B cell (primary cell): Measurements from ENCODE around the gene SH3GL1. TPM values are rescaled to one million over a fixed set of nuclear protein-coding genes. Genes with fewer than 3 reads are reported as not detected.
A peak's percentile ranks its signal among the peaks of the same experiment; 100 is the strongest.

Source experiments
- ATAC-seq: fragments of 200-7000 bp; cut with Tn5 transposase; one replicate; pipeline ENCODE4 v1.10.0; 2021; ENCODE audit warnings: low read depth, mild to moderate bottlenecking, moderate number of reproducible peaks, moderate library complexity
- CTCF ChIA-PET: fragments of 350-600 bp; sonication (Branson Sonifier 250); formaldehyde crosslinking; loops from one replicate; lab custom pipeline; 2021; ENCODE audit warnings: antibody characterized with exemption, inconsistent platforms; lab: Charles Lee
- POLR2A ChIA-PET: fragments of 350-600 bp; sonication (Branson Sonifier 250); formaldehyde crosslinking; loops from one replicate; lab custom pipeline; 2021; ENCODE audit warnings: antibody characterized with exemption; lab: Charles Lee
- DNase-seq: peaks from one replicate; pipeline ENCODE4 v3.0.0; 2013
- H2AFZ ChIP-seq: 2 replicates; pipeline ENCODE4 v1.6.1; 2012; ENCODE audit warnings: mild to moderate bottlenecking, low read depth, low read length; ENCODE audit not compliant: insufficient read depth, poor library complexity, severe bottlenecking
- H3K27ac ChIP-seq, 2 donors: 1 replicate in 1 of 2; 2 replicates in 1 of 2; pipeline ENCODE4 v1.5.1; 2012 to 2013; ENCODE audit warnings: low read length in 2 of 2, mild to moderate bottlenecking in 2 of 2, moderate library complexity in 1 of 2
- H3K27me3 ChIP-seq, 4 experiments: fragments of 200-600 bp in 1 of 4; sonication (generic) in 1 of 4; replicated peaks in 1 of 4; 1 replicate in 2 of 4; 2 replicates in 2 of 4; pipeline versions ENCODE4 v1.6.1 to v1.7.0; 2013 to 2016; ENCODE audit warnings: low read length in 3 of 4, mild to moderate bottlenecking in 2 of 4, mixed read lengths in 1 of 4, moderate library complexity in 1 of 4; ENCODE audit not compliant: insufficient read depth in 4 of 4, control insufficient read depth in 3 of 4; ENCODE audit errors: control extremely low read depth in 1 of 4
- H3K36me3 ChIP-seq, 2 experiments: replicated peaks in 1 of 2; 1 replicate in 1 of 2; 2 replicates in 1 of 2; pipeline versions ENCODE4 v1.6.1 to v1.7.1; 2013; ENCODE audit warnings: low read length in 1 of 2; ENCODE audit not compliant: insufficient read depth in 2 of 2, control insufficient read depth in 1 of 2; ENCODE audit errors: control extremely low read depth in 1 of 2, extremely low read depth in 1 of 2
- H3K4me1 ChIP-seq, 2 donors: fragments of 200-600 bp in 1 of 2; sonication (generic) in 1 of 2; 1 replicate in 1 of 2; 2 replicates in 1 of 2; pipeline versions ENCODE4 v1.5.1 to v1.6.1; 2013 to 2017; ENCODE audit warnings: low read length in 2 of 2; ENCODE audit not compliant: control insufficient read depth in 2 of 2, insufficient read depth in 2 of 2
- H3K4me2 ChIP-seq: replicated peaks from 2 replicates; pipeline ENCODE3; 2012; ENCODE audit warnings: mild to moderate bottlenecking, low read depth, low read length; ENCODE audit not compliant: poor library complexity, severe bottlenecking
- H3K4me3 ChIP-seq, 5 experiments: fragments of 200-600 bp in 1 of 5; sonication (generic) in 1 of 5; 1 replicate in 3 of 5; 2 replicates in 2 of 5; pipeline versions ENCODE4 v1.5.1 to v1.7.0; 2011 to 2016; ENCODE audit warnings: low read length in 4 of 5, mild to moderate bottlenecking in 4 of 5, low read depth in 2 of 5, control low read depth in 1 of 5, moderate library complexity in 1 of 5; ENCODE audit not compliant: insufficient read depth in 1 of 5; ENCODE audit errors: control extremely low read depth in 1 of 5, extremely low read depth in 1 of 5
- H3K79me2 ChIP-seq: fragments of 200-600 bp; sonication (generic); one replicate; pipeline ENCODE4 v1.6.0; 2016; ENCODE audit warnings: low read length; ENCODE audit not compliant: control insufficient read depth, insufficient read depth
- H3K9ac ChIP-seq: fragments of 200-600 bp; sonication (generic); 2 replicates; pipeline ENCODE4 v1.6.1; 2017; ENCODE audit warnings: mild to moderate bottlenecking, low read length, moderate library complexity
- H3K9me3 ChIP-seq, 3 donors: one replicate each; pipeline versions ENCODE4 v1.6.1 to v1.7.1; 2013; ENCODE audit warnings: low read length in 2 of 3; ENCODE audit not compliant: control insufficient read depth in 2 of 3, insufficient read depth in 1 of 3; ENCODE audit errors: control extremely low read depth in 1 of 3
- H4K20me1 ChIP-seq: 2 replicates; pipeline ENCODE4 v1.6.0; 2012; ENCODE audit warnings: mild to moderate bottlenecking, low read length; ENCODE audit not compliant: insufficient read depth, control insufficient read depth, poor library complexity, severe bottlenecking
- H3K27ac Mint-ChIP-seq: one replicate; pipeline ENCODE4 v1.8.0; 2021; ENCODE audit warnings: mixed read lengths
- H3K27me3 Mint-ChIP-seq: one replicate; pipeline ENCODE4 v1.8.0; 2021; ENCODE audit warnings: mixed read lengths
- H3K4me1 Mint-ChIP-seq: one replicate; pipeline ENCODE4 v1.8.0; 2021; ENCODE audit warnings: mixed read lengths
- H3K4me3 Mint-ChIP-seq: one replicate; pipeline ENCODE4 v1.8.0; 2021; ENCODE audit warnings: mixed read lengths
- H3K9me3 Mint-ChIP-seq: one replicate; pipeline ENCODE4 v1.8.0; 2022; ENCODE audit warnings: mixed read lengths; ENCODE audit not compliant: insufficient read depth
- EZH2 ChIP-seq: IDR thresholded peaks from 2 replicates; pipeline ENCODE4 v1.6.1; 2012; ENCODE audit warnings: borderline replicate concordance, low read depth, mild to moderate bottlenecking, moderate library complexity, low read length; ENCODE audit not compliant: insufficient read depth, poor library complexity, severe bottlenecking
- WGBS: methylation state at CpG from one replicate; pipeline ENCODE4 v1.1.5; 2013; ENCODE audit warnings: missing lambda C conversion rate; ENCODE audit not compliant: insufficient coverage; 5-methylcytosine and 5-hydroxymethylcytosine counted together
- intact Hi-C: fragments of 100-400 bp; cut with micrococcal nuclease; formaldehyde crosslinking; loops from one replicate; pipeline ENCODE4 v1.10.0; 2022
- polyA plus RNA-seq: library from polyadenylated mRNA; depleted of rRNA; stranded (reverse); fragments of >200 nt; gene quantifications from 2 replicates; pipeline ENCODE4 v1.2.3, GENCODE V29; 2012
- total RNA-seq, 2 donors: library from RNA; stranded (reverse); fragments of 120-200 nt in 1 of 2; gene quantifications; 1 replicate in 1 of 2; 2 replicates in 1 of 2; pipeline versions ENCODE4 v1.2.3 to v1.2.4, GENCODE V29; 2013 to 2022
- TF ChIP-seq, protein P1 (sequence below): fragments of 200-600 bp; IDR thresholded peaks from one replicate; pipeline ENCODE4 v1.8.0; 2022; ENCODE audit warnings: antibody characterized with exemption, mild to moderate bottlenecking

The SH3GL1 gene
- total and polyA plus RNA-seq, 2 donors (not counting 1 experiment from before 2014, with no cell fraction given): 37.2 to 42.4 TPM

DNA sequence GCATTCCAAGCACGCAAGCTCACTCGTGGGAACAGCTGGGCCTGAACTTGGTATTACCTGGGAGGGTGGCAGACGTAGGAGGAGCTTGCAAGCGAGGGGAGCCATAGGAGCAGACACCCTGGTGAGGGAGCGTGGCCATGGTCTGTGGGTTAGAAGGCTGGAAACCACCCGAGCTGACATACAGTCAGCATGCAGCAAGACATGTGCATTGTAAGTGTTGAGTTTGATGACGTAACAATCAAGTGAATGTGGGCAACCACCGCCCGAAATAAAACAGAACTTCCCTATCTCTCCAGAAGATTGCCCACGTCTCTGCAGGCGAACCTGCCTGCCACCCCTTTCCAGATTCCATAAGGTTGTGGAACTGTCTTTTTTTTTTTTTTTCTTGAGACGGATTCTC, 30.4 kb upstream of the SH3GL1 start:
- Mint-ChIP-seq H3K27ac (peak overlapping the region; percentile 89), H3K4me3 (peak overlapping the region; percentile 69), H3K4me1 (peaks cover 30% of the 10 kb centered on the region), H3K27me3 (no peaks in the 10 kb centered on the region), H3K9me3 (no peaks in the 10 kb centered on the region)
- intact Hi-C loops: no loop called here
- 76% methylated on average over 10 of the region's 12 CpGs for WGBS
- ATAC-seq: peak; percentile 77
- no peak overlapping the region for H2AFZ ChIP-seq
- no peaks in the 10 kb centered on the region for H3K36me3 ChIP-seq
- no peaks in the 10 kb centered on the region for H3K79me2 ChIP-seq
- H3K4me1 ChIP-seq: peaks cover 18 to 40% of the 10 kb centered on the region in 2 donors
- POLR2A ChIA-PET: interaction anchor here (0.7 kb wide), 1 partner anchor 14 kb away, joined by 3 read pairs; no protein-coding TSS in a partner anchor
- peak overlapping the region; percentile 67 for H3K4me2 ChIP-seq
- no peak overlapping the region for H3K9ac ChIP-seq
- peak; percentile 81 for DNase-seq
- H4K20me1 ChIP-seq: no peaks in the 10 kb centered on the region
- H3K4me3 ChIP-seq: no peak overlapping the region
- no peaks in the 10 kb centered on the region for H3K27me3 ChIP-seq
- CTCF ChIA-PET: no interaction called here
- TF ChIP-seq, protein P1, sequence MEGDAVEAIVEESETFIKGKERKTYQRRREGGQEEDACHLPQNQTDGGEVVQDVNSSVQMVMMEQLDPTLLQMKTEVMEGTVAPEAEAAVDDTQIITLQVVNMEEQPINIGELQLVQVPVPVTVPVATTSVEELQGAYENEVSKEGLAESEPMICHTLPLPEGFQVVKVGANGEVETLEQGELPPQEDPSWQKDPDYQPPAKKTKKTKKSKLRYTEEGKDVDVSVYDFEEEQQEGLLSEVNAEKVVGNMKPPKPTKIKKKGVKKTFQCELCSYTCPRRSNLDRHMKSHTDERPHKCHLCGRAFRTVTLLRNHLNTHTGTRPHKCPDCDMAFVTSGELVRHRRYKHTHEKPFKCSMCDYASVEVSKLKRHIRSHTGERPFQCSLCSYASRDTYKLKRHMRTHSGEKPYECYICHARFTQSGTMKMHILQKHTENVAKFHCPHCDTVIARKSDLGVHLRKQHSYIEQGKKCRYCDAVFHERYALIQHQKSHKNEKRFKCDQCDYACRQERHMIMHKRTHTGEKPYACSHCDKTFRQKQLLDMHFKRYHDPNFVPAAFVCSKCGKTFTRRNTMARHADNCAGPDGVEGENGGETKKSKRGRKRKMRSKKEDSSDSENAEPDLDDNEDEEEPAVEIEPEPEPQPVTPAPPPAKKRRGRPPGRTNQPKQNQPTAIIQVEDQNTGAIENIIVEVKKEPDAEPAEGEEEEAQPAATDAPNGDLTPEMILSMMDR: no peak
- TF ChIP-seq EZH2: no peak
- H3K9me3 ChIP-seq: no peaks in the 10 kb centered on the region
- peak overlapping the region; percentile 59 to 78 for H3K27ac ChIP-seq

DNA sequence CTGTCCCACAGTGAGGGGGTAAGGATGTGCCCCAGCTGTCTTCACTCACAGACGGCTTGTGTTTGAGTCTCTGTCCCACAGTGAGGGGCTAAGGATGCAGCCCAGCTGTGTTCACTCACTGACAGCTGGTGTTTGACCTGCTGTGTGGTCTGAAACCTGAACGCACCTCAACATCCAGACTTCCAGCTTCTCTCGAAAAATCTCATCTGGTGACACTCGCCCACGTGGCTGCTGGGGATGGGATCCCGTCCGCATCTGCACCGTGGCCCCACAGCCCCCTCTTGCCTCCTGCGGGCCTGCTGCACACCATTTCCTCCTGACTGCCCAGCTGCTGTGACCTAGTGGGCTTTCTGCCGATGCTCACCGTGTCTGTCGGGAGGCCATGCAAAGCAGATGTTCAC, 29.4 kb upstream of the SH3GL1 start:
- Histone ChIP-seq H3K79me2 (no peaks in the 10 kb centered on the region), H3K4me3 (no peak overlapping the region), H3K27me3 (no peaks in the 10 kb centered on the region), H3K9me3 (no peaks in the 10 kb centered on the region), H3K27ac (peak overlapping the region in 1 of 2 donors; percentile 66), H3K4me2 (no peak overlapping the region), H2AFZ (no peak overlapping the region), H3K4me1 (peaks cover 18 to 40% of the 10 kb centered on the region in 2 donors), H4K20me1 (no peaks in the 10 kb centered on the region), H3K9ac (no peak overlapping the region), H3K36me3 (no peaks in the 10 kb centered on the region)
- Mint-ChIP-seq H3K4me1 (peaks cover 30% of the 10 kb centered on the region), H3K9me3 (no peaks in the 10 kb centered on the region), H3K27me3 (no peaks in the 10 kb centered on the region), H3K4me3 (no peak overlapping the region), H3K27ac (peak overlapping the region; percentile 89)
- no peak for ATAC-seq
- ChIA-PET CTCF (interaction anchor here (1.1 kb wide), 1 partner anchor 15 kb away, joined by 3 read pairs; no protein-coding TSS in a partner anchor), POLR2A (no interaction called here)
- intact Hi-C loops: no loop called here
- DNase-seq: no peak
- TF ChIP-seq, protein P1: no peak
- 85% methylated on average over 12 of the region's 12 CpGs for WGBS
